Stimulated activated effector memory CD8-positive, alpha-beta T cell treated with anti-CD3 and anti-CD28 coated beads, Interleukin-12 subunit alpha, Interleukin-12 subunit beta, amount 100 ng/mL, for 72 hours (primary cell): ENCODE measurements around the gene SUFU.

Source experiments
- ATAC-seq: fragments of 150-1000 bp; cut with Tn5 transposase; 2 replicates; pipeline ENCODE4 v1.10.0; 2021
- DNase-seq, 2 donors: peaks; one replicate each; pipeline ENCODE4 v3.0.0; 2021 to 2022; ENCODE audit warnings: low spot score in 2 of 2
- H3K27ac Mint-ChIP-seq: one replicate; pipeline ENCODE4 v1.8.0; 2022; ENCODE audit warnings: mild to moderate bottlenecking, mixed read lengths
- H3K36me3 Mint-ChIP-seq: one replicate; pipeline ENCODE4 v1.8.0; 2022; ENCODE audit warnings: mild to moderate bottlenecking, mixed read lengths
- H3K4me1 Mint-ChIP-seq: one replicate; pipeline ENCODE4 v1.8.0; 2022; ENCODE audit warnings: mixed read lengths
- H3K4me3 Mint-ChIP-seq: one replicate; pipeline ENCODE4 v1.8.0; 2022; ENCODE audit warnings: mild to moderate bottlenecking, mixed read lengths
- H3K9me3 Mint-ChIP-seq: one replicate; pipeline ENCODE4 v1.8.0; 2022; ENCODE audit warnings: mixed read lengths

SUFU gene

GRCh38 chr10:102581981-102582580 is 78.3 kb downstream of the SUFU start:
- Mint-ChIP-seq H3K27ac (no peak overlapping the region), H3K9me3 (no peaks in the 10 kb centered on the region), H3K4me3 (no peak overlapping the region), H3K4me1 (peaks cover 21% of the 10 kb centered on the region), H3K36me3 (no peaks in the 10 kb centered on the region)
- ATAC-seq (no peak), DNase-seq (no peak)

GRCh38 chr10:102583435-102584417 is 80.0 kb downstream of the SUFU start:
- Mint-ChIP-seq H3K9me3 (no peaks in the 10 kb centered on the region), H3K27ac (no peak overlapping the region), H3K4me1 (peaks cover 17% of the 10 kb centered on the region), H3K4me3 (no peak overlapping the region), H3K36me3 (no peaks in the 10 kb centered on the region)
- DNase-seq (peak; percentile 66 to 90), ATAC-seq (peak; percentile 97)

GRCh38 chr10:102585026-102585425 is 81.3 kb downstream of the SUFU start:
- no peak overlapping the region for H3K4me3 Mint-ChIP-seq
- DNase-seq: no peak

GRCh38 chr10:102586858-102587257 is 83.1 kb downstream of the SUFU start:
- Mint-ChIP-seq H3K27ac (no peak overlapping the region), H3K36me3 (no peaks in the 10 kb centered on the region), H3K4me3 (no peak overlapping the region), H3K4me1 (no peaks in the 10 kb centered on the region), H3K9me3 (no peaks in the 10 kb centered on the region)
- DNase-seq (no peak), ATAC-seq (no peak)

More at GRCh38 chr10:102585026-102585425, 81.3 kb downstream of the SUFU start:
- Mint-ChIP-seq H3K9me3 (no peaks in the 10 kb centered on the region), H3K27ac (no peak overlapping the region), H3K4me1 (peaks cover 6% of the 10 kb centered on the region), H3K36me3 (no peaks in the 10 kb centered on the region)
- ATAC-seq: no peak

GRCh38 chr10:102588875-102589274 is 85.1 kb downstream of the SUFU start:
- Mint-ChIP-seq H3K27ac (no peak overlapping the region), H3K9me3 (no peaks in the 10 kb centered on the region), H3K4me3 (no peak overlapping the region), H3K36me3 (no peaks in the 10 kb centered on the region), H3K4me1 (no peaks in the 10 kb centered on the region)
- ATAC-seq: no peak
- DNase-seq: no peak

- H3K36me3 Mint-ChIP-seq: peaks cover 8% of the 10 kb centered on the region
- H3K4me1 Mint-ChIP-seq: no peaks in the 10 kb centered on the region
- H3K27ac Mint-ChIP-seq: no peak overlapping the region
- ATAC-seq (no peak), DNase-seq (no peak)
- no peaks in the 10 kb centered on the region for H3K9me3 Mint-ChIP-seq
- H3K4me3 Mint-ChIP-seq: no peak overlapping the region
These were observed 89.5 kb downstream of the SUFU start for GRCh38 chr10:102593074-102593803.

- no peaks in the 10 kb centered on the region for H3K9me3 Mint-ChIP-seq
- H3K4me1 Mint-ChIP-seq: no peaks in the 10 kb centered on the region
These were observed 90.0 kb downstream of the SUFU start for GRCh38 chr10:102593804-102594079.

GRCh38 chr10:102595293-102595692 is 91.5 kb downstream of the SUFU start:
- no peak for DNase-seq
- Mint-ChIP-seq H3K27ac (no peak overlapping the region), H3K4me3 (no peak overlapping the region)

More at GRCh38 chr10:102593804-102594079, 90.0 kb downstream of the SUFU start:
- no peak for ATAC-seq
- no peak overlapping the region for H3K27ac Mint-ChIP-seq
- H3K4me3 Mint-ChIP-seq: no peak overlapping the region
- peaks cover 11% of the 10 kb centered on the region for H3K36me3 Mint-ChIP-seq
- DNase-seq: no peak

GRCh38 chr10:102595897-102596296 is 92.1 kb downstream of the SUFU start:
- Mint-ChIP-seq H3K4me3 (no peak overlapping the region), H3K36me3 (peaks cover 17% of the 10 kb centered on the region), H3K4me1 (no peaks in the 10 kb centered on the region), H3K27ac (no peak overlapping the region), H3K9me3 (no peaks in the 10 kb centered on the region)
- DNase-seq (no peak), ATAC-seq (no peak)

More at GRCh38 chr10:102595293-102595692, 91.5 kb downstream of the SUFU start:
- Mint-ChIP-seq H3K36me3 (peaks cover 13% of the 10 kb centered on the region), H3K9me3 (no peaks in the 10 kb centered on the region), H3K4me1 (no peaks in the 10 kb centered on the region)
- ATAC-seq: no peak

- H3K4me1 Mint-ChIP-seq: no peaks in the 10 kb centered on the region
- ATAC-seq: peak; percentile 64
These were observed 92.8 kb downstream of the SUFU start for GRCh38 chr10:102596506-102596971.

GRCh38 chr10:102597131-102597991 is 93.6 kb downstream of the SUFU start:
- H3K4me3 Mint-ChIP-seq: no peak overlapping the region
- H3K9me3 Mint-ChIP-seq: no peaks in the 10 kb centered on the region
- H3K27ac Mint-ChIP-seq: no peak overlapping the region
- H3K36me3 Mint-ChIP-seq: peaks cover 17% of the 10 kb centered on the region
- H3K4me1 Mint-ChIP-seq: no peaks in the 10 kb centered on the region
- DNase-seq: no peak
- no peak for ATAC-seq

More at GRCh38 chr10:102596506-102596971, 92.8 kb downstream of the SUFU start:
- Mint-ChIP-seq H3K36me3 (peaks cover 17% of the 10 kb centered on the region), H3K4me3 (no peak overlapping the region), H3K9me3 (no peaks in the 10 kb centered on the region), H3K27ac (no peak overlapping the region)
- peak in 1 of 2 donors; percentile 56 for DNase-seq

- Mint-ChIP-seq H3K27ac (no peak overlapping the region), H3K4me3 (no peak overlapping the region), H3K36me3 (peaks cover 23% of the 10 kb centered on the region), H3K9me3 (no peaks in the 10 kb centered on the region), H3K4me1 (no peaks in the 10 kb centered on the region)
- DNase-seq (no peak), ATAC-seq (no peak)
These were observed 94.5 kb downstream of the SUFU start for GRCh38 chr10:102598243-102598642.

GRCh38 chr10:102599565-102600327 is 96.0 kb downstream of the SUFU start:
- H3K36me3 Mint-ChIP-seq: peaks cover 25% of the 10 kb centered on the region

GRCh38 chr10:102600816-102601215 is 97.0 kb downstream of the SUFU start:
- no peak overlapping the region for H3K4me3 Mint-ChIP-seq
- H3K9me3 Mint-ChIP-seq: no peaks in the 10 kb centered on the region
- H3K27ac Mint-ChIP-seq: peak overlapping the region; percentile 40
- ATAC-seq: no peak
- H3K36me3 Mint-ChIP-seq: peaks cover 26% of the 10 kb centered on the region
- peaks cover 5% of the 10 kb centered on the region for H3K4me1 Mint-ChIP-seq
- DNase-seq: no peak

More at GRCh38 chr10:102599565-102600327, 96.0 kb downstream of the SUFU start:
- Mint-ChIP-seq H3K27ac (peak overlapping the region; percentile 40), H3K4me3 (no peak overlapping the region), H3K9me3 (no peaks in the 10 kb centered on the region), H3K4me1 (peaks cover 5% of the 10 kb centered on the region)
- ATAC-seq: no peak
- no peak for DNase-seq
